ENCODE measurements around the gene SOAT1. TPM values are rescaled to one million over a fixed set of nuclear protein-coding genes. Genes with fewer than 3 reads are reported as not detected.

The SOAT1 gene
- total RNA-seq = 9.6 and 20.1 TPM in 2 replicates

GRCh38 chr1:179293340-179294327, at the start of gene SOAT1:
Gene SOAT1, plus strand, starts transcription at chr1:179293797. Its CDS starts 8,888 bp downstream, at chr1:179302685.

GRCh38 chr1:179365342-179366092, 71.9 kb downstream of the SOAT1 start, which contains the start of gene AXDND1:
Gene AXDND1, plus strand, starts transcription at chr1:179365971. Its CDS starts 539 bp downstream, at chr1:179366510.

Other genes with a start within 250 kb of the SOAT1 start
- gene TOR3A, start 211.7 kb upstream of the SOAT1 start, total RNA-seq = 27.8 and 28.4 TPM in 2 replicates
- gene ABL2, start 64.1 kb upstream of the SOAT1 start, total RNA-seq = 46.6 and 142 TPM in 2 replicates
- gene AXDND1, start 72.2 kb downstream of the SOAT1 start, total RNA-seq = 0.13 TPM in 1 of 2 replicates, not detected in the other

Data from bladder microvascular endothelial cell (primary cell).